GM12892 (cell line): ENCODE results near the gene STOM.

Experiments
- POLR2A ChIP-seq: IDR thresholded peaks from 2 replicates; pipeline ENCODE4 v1.6.1; 2011; ENCODE audit warnings: low read depth, low read length, control low read depth
- POLR2AphosphoS5 ChIP-seq: IDR thresholded peaks from 2 replicates; pipeline ENCODE4 v1.6.1; 2011; ENCODE audit warnings: low read depth, low read length, control low read depth
- TAF1 ChIP-seq: IDR thresholded peaks from 2 replicates; pipeline ENCODE4 v1.6.1; 2011; ENCODE audit warnings: low read depth, mild to moderate bottlenecking, control low read depth, low read length, borderline replicate concordance

GRCh38 chr9:121349009-121349408 is 21.0 kb downstream of the STOM start:
- TF ChIP-seq TAF1 = no peak
- TF ChIP-seq POLR2A = no peak
- no peak for TF ChIP-seq POLR2AphosphoS5
